Measurements from ENCODE around the gene FAM221A.
"Not testable (repeated sequence)": the region's sequence is repeated elsewhere in the genome, so short reads cannot be mapped to it uniquely, and the experiment has no call there.

The FAM221A gene

GRCh38 chr7:23664122-23664521, 15.9 kb upstream of the FAM221A start:
- Histone ChIP-seq H3K4me1 (ENCODE audit: control insufficient read depth in 1 of 2, insufficient read depth in 2 of 2, low read length in 2 of 2) (no peaks in the 10 kb centered on the region), H3K36me3 (ENCODE audit: control insufficient read depth in 1 of 2, insufficient read depth in 2 of 2, low read length in 2 of 2) (no peaks in the 10 kb centered on the region), H3K9me3 (ENCODE audit: control insufficient read depth in 1 of 2, low read length in 2 of 2) (peaks cover under 1% of the 10 kb centered on the region in 2 donors), H3K9ac (ENCODE audit: low read depth in 1 of 2, low read length in 2 of 2) (no peak overlapping the region), H3K4me3 (ENCODE audit: low read depth in 1 of 2, low read length in 2 of 2) (no peak overlapping the region), H3K27ac (ENCODE audit: low read depth, low read length) (no peak overlapping the region), H3K27me3 (ENCODE audit: control insufficient read depth in 1 of 2, insufficient read depth in 2 of 2, low read length in 2 of 2) (no peaks in the 10 kb centered on the region)

GRCh38 chr7:23672033-23672432, 8.0 kb upstream of the FAM221A start:
- Histone ChIP-seq H3K27ac (ENCODE audit: low read depth, low read length) (no peak overlapping the region), H3K27me3 (ENCODE audit: control insufficient read depth in 1 of 2, insufficient read depth in 2 of 2, low read length in 2 of 2) (no peaks in the 10 kb centered on the region), H3K4me3 (ENCODE audit: low read depth in 1 of 2, low read length in 2 of 2) (no peak overlapping the region)

GRCh38 chr7:23680414-23681405, 711 bp downstream of the FAM221A start:
- no peaks in the 10 kb centered on the region for H3K36me3 ChIP-seq (ENCODE audit: control insufficient read depth in 1 of 2, insufficient read depth in 2 of 2, low read length in 2 of 2)
- H3K4me3 ChIP-seq (ENCODE audit: low read depth in 1 of 2, low read length in 2 of 2) = peak overlapping the region; percentile 83 to 92
- H3K27me3 ChIP-seq (ENCODE audit: control insufficient read depth in 1 of 2, insufficient read depth in 2 of 2, low read length in 2 of 2) = no peaks in the 10 kb centered on the region
- peak overlapping the region; percentile 82 for H3K27ac ChIP-seq (ENCODE audit: low read depth, low read length)
- peaks cover 4 to 7% of the 10 kb centered on the region in 2 donors for H3K4me1 ChIP-seq (ENCODE audit: control insufficient read depth in 1 of 2, insufficient read depth in 2 of 2, low read length in 2 of 2)
- H3K9me3 ChIP-seq (ENCODE audit: control insufficient read depth in 1 of 2, low read length in 2 of 2) = no peaks in the 10 kb centered on the region
- H3K9ac ChIP-seq (ENCODE audit: low read depth in 1 of 2, low read length in 2 of 2) = peak overlapping the region; percentile 78 to 81

More at GRCh38 chr7:23672033-23672432, 8.0 kb upstream of the FAM221A start:
- Histone ChIP-seq H3K36me3 (ENCODE audit: control insufficient read depth in 1 of 2, insufficient read depth in 2 of 2, low read length in 2 of 2) (no peaks in the 10 kb centered on the region), H3K4me1 (ENCODE audit: control insufficient read depth in 1 of 2, insufficient read depth in 2 of 2, low read length in 2 of 2) (no peaks in the 10 kb centered on the region), H3K9me3 (ENCODE audit: control insufficient read depth in 1 of 2, low read length in 2 of 2) (no peaks in the 10 kb centered on the region), H3K9ac (ENCODE audit: low read depth in 1 of 2, low read length in 2 of 2) (no peak overlapping the region)

- H3K4me1 ChIP-seq (ENCODE audit: control insufficient read depth in 1 of 2, insufficient read depth in 2 of 2, low read length in 2 of 2) = peaks cover 4 to 13% of the 10 kb centered on the region in 2 donors
- H3K4me3 ChIP-seq (ENCODE audit: low read depth in 1 of 2, low read length in 2 of 2); H3K9ac ChIP-seq (ENCODE audit: low read depth in 1 of 2, low read length in 2 of 2); H3K27ac ChIP-seq (ENCODE audit: low read depth, low read length); H3K9me3 ChIP-seq (ENCODE audit: control insufficient read depth in 1 of 2, low read length in 2 of 2); H3K27me3 ChIP-seq (ENCODE audit: control insufficient read depth in 1 of 2, insufficient read depth in 2 of 2, low read length in 2 of 2); H3K36me3 ChIP-seq (ENCODE audit: control insufficient read depth in 1 of 2, insufficient read depth in 2 of 2, low read length in 2 of 2): not testable (repeated sequence)
Observed at GRCh38 chr7:23684041-23684440, 4.0 kb downstream of the FAM221A start.

- peaks cover 4 to 9% of the 10 kb centered on the region in 2 donors for H3K36me3 ChIP-seq (ENCODE audit: control insufficient read depth in 1 of 2, insufficient read depth in 2 of 2, low read length in 2 of 2)
- peak overlapping the region; percentile 5 to 56 for H3K9ac ChIP-seq (ENCODE audit: low read depth in 1 of 2, low read length in 2 of 2)
- H3K27me3 ChIP-seq (ENCODE audit: control insufficient read depth in 1 of 2, insufficient read depth in 2 of 2, low read length in 2 of 2) = no peaks in the 10 kb centered on the region
- H3K9me3 ChIP-seq (ENCODE audit: control insufficient read depth in 1 of 2, low read length in 2 of 2) = no peaks in the 10 kb centered on the region
- peak overlapping the region; percentile 3 to 35 for H3K4me3 ChIP-seq (ENCODE audit: low read depth in 1 of 2, low read length in 2 of 2)
- H3K4me1 ChIP-seq (ENCODE audit: control insufficient read depth in 1 of 2, insufficient read depth in 2 of 2, low read length in 2 of 2) = peaks cover 4 to 13% of the 10 kb centered on the region in 2 donors
- H3K27ac ChIP-seq (ENCODE audit: low read depth, low read length) = no peak overlapping the region
Observed at GRCh38 chr7:23685731-23686130, 5.7 kb downstream of the FAM221A start.

GRCh38 chr7:23687011-23687410, 7.0 kb downstream of the FAM221A start:
- peak overlapping the region in 1 of 2 donors; percentile 18 for H3K9ac ChIP-seq (ENCODE audit: low read depth in 1 of 2, low read length in 2 of 2)
- peaks cover 7 to 21% of the 10 kb centered on the region in 2 donors for H3K36me3 ChIP-seq (ENCODE audit: control insufficient read depth in 1 of 2, insufficient read depth in 2 of 2, low read length in 2 of 2)
- no peaks in the 10 kb centered on the region for H3K9me3 ChIP-seq (ENCODE audit: control insufficient read depth in 1 of 2, low read length in 2 of 2)
- H3K27ac ChIP-seq (ENCODE audit: low read depth, low read length) = no peak overlapping the region
- peaks cover 0 to 13% of the 10 kb centered on the region in 2 donors for H3K4me1 ChIP-seq (ENCODE audit: control insufficient read depth in 1 of 2, insufficient read depth in 2 of 2, low read length in 2 of 2)
- no peaks in the 10 kb centered on the region for H3K27me3 ChIP-seq (ENCODE audit: control insufficient read depth in 1 of 2, insufficient read depth in 2 of 2, low read length in 2 of 2)
- no peak overlapping the region for H3K4me3 ChIP-seq (ENCODE audit: low read depth in 1 of 2, low read length in 2 of 2)

GRCh38 chr7:23689165-23689564, 9.2 kb downstream of the FAM221A start:
- no peak overlapping the region for H3K9ac ChIP-seq (ENCODE audit: low read depth in 1 of 2, low read length in 2 of 2)
- peaks cover 7 to 36% of the 10 kb centered on the region in 2 donors for H3K36me3 ChIP-seq (ENCODE audit: control insufficient read depth in 1 of 2, insufficient read depth in 2 of 2, low read length in 2 of 2)
- H3K27me3 ChIP-seq (ENCODE audit: control insufficient read depth in 1 of 2, insufficient read depth in 2 of 2, low read length in 2 of 2) = no peaks in the 10 kb centered on the region
- H3K4me1 ChIP-seq (ENCODE audit: control insufficient read depth in 1 of 2, insufficient read depth in 2 of 2, low read length in 2 of 2) = peaks cover 0 to 13% of the 10 kb centered on the region in 2 donors
- no peak overlapping the region for H3K27ac ChIP-seq (ENCODE audit: low read depth, low read length)
- no peak overlapping the region for H3K4me3 ChIP-seq (ENCODE audit: low read depth in 1 of 2, low read length in 2 of 2)
- H3K9me3 ChIP-seq (ENCODE audit: control insufficient read depth in 1 of 2, low read length in 2 of 2) = no peaks in the 10 kb centered on the region

- Histone ChIP-seq H3K9ac (ENCODE audit: low read depth in 1 of 2, low read length in 2 of 2) (no peak overlapping the region), H3K27me3 (ENCODE audit: control insufficient read depth in 1 of 2, insufficient read depth in 2 of 2, low read length in 2 of 2) (no peaks in the 10 kb centered on the region), H3K4me3 (ENCODE audit: low read depth in 1 of 2, low read length in 2 of 2) (no peak overlapping the region), H3K4me1 (ENCODE audit: control insufficient read depth in 1 of 2, insufficient read depth in 2 of 2, low read length in 2 of 2) (peaks cover 0 to 5% of the 10 kb centered on the region in 2 donors), H3K36me3 (ENCODE audit: control insufficient read depth in 1 of 2, insufficient read depth in 2 of 2, low read length in 2 of 2) (peaks cover 7 to 42% of the 10 kb centered on the region in 2 donors), H3K9me3 (ENCODE audit: control insufficient read depth in 1 of 2, low read length in 2 of 2) (no peaks in the 10 kb centered on the region), H3K27ac (ENCODE audit: low read depth, low read length) (no peak overlapping the region)
Observed at GRCh38 chr7:23691320-23691719, 11.3 kb downstream of the FAM221A start.

GRCh38 chr7:23693224-23693623, 13.2 kb downstream of the FAM221A start:
- peaks cover 3 to 6% of the 10 kb centered on the region in 2 donors for H3K4me1 ChIP-seq (ENCODE audit: control insufficient read depth in 1 of 2, insufficient read depth in 2 of 2, low read length in 2 of 2)
- no peaks in the 10 kb centered on the region for H3K9me3 ChIP-seq (ENCODE audit: control insufficient read depth in 1 of 2, low read length in 2 of 2)
- H3K27ac ChIP-seq (ENCODE audit: low read depth, low read length) = no peak overlapping the region
- H3K27me3 ChIP-seq (ENCODE audit: control insufficient read depth in 1 of 2, insufficient read depth in 2 of 2, low read length in 2 of 2) = no peaks in the 10 kb centered on the region
- peaks cover 7 to 42% of the 10 kb centered on the region in 2 donors for H3K36me3 ChIP-seq (ENCODE audit: control insufficient read depth in 1 of 2, insufficient read depth in 2 of 2, low read length in 2 of 2)
- no peak overlapping the region for H3K4me3 ChIP-seq (ENCODE audit: low read depth in 1 of 2, low read length in 2 of 2)
- no peak overlapping the region for H3K9ac ChIP-seq (ENCODE audit: low read depth in 1 of 2, low read length in 2 of 2)

GRCh38 chr7:23696916-23697441, 17.0 kb downstream of the FAM221A start:
- H3K27ac ChIP-seq (ENCODE audit: low read depth, low read length) = no peak overlapping the region
- no peak overlapping the region for H3K9ac ChIP-seq (ENCODE audit: low read depth in 1 of 2, low read length in 2 of 2)
- no peaks in the 10 kb centered on the region for H3K9me3 ChIP-seq (ENCODE audit: control insufficient read depth in 1 of 2, low read length in 2 of 2)
- peaks cover 3 to 14% of the 10 kb centered on the region in 2 donors for H3K4me1 ChIP-seq (ENCODE audit: control insufficient read depth in 1 of 2, insufficient read depth in 2 of 2, low read length in 2 of 2)
- H3K36me3 ChIP-seq (ENCODE audit: control insufficient read depth in 1 of 2, insufficient read depth in 2 of 2, low read length in 2 of 2) = peaks cover 0 to 22% of the 10 kb centered on the region in 2 donors
- H3K4me3 ChIP-seq (ENCODE audit: low read depth in 1 of 2, low read length in 2 of 2) = no peak overlapping the region
- no peaks in the 10 kb centered on the region for H3K27me3 ChIP-seq (ENCODE audit: control insufficient read depth in 1 of 2, insufficient read depth in 2 of 2, low read length in 2 of 2)
